GM21367 (cell line): Measurements from ENCODE around the gene TMEM220.
"Not testable (repeated sequence)": the region's sequence is repeated elsewhere in the genome, so short reads cannot be mapped to it uniquely, and the experiment has no call there.

Source experiments
- ATAC-seq: cut with Tn5 transposase; IDR thresholded peaks from one replicate; pipeline ENCODE4 v1.9.1; 2021; ENCODE audit not compliant: unreplicated experiment

TMEM220 gene

DNA sequence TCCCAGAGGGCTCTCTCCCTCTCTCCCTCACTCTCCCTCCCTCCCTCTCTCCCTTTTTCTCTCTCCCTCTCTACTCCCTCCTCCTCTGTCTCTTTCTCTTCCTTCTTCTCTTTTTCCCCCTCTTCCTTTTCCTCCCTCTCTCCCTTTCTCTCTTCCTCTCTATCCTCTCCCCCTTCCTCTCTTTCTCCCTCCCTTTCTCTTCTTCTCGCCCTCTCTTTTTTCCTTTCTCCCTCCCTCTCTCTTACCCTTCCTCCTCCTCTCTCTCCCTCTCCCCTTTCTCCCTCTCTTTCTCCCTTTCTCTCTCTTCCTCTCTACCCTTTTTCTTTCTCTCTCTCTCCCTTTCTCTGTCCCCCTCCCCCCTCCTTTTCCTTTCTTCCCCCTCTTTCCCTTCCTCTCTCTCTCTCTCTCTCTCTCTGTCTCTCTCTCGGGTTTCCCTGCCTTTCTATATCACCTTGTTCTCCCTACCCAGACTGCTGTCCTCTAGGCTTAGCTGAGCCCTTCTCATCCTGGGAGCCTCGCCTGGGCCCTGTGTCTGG is 25.8 kb upstream of the TMEM220 start:
- ATAC-seq = no peak

DNA sequence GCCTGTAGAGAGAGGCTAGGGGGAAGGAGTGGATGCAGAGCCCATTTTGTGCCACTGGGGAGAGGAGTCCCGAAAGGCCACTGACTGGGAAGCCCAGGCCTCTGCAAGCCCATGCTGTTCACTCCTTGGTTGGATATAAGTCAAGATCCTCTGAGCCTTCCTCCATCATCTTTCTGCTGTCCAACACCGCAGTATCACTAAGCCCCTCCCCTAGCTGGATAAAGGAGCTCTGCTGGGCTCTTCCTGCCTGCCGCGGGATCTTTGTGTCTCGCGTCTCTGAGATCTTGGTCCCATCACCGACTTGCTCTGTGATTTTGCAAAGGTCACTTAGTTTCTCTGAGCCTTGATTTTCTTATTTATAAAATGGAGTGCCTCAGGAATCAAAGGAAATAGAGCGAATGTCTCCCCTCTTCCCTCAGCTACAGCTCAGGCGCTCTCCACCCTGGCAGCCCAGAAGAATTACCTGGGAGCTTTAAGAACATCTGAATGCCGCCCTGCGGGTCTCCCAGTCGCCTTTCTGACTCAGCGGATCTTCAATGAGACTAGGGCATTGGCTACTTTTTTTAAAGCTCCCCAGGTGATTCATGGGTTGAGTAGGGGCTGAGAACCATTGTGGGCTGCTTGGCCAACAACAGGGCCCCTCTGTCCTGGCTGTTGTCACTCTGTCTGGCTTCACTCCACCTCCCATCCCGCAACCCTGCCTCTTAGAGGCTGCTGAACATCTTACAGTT is 25.2 kb upstream of the TMEM220 start:
- ATAC-seq = no peak

DNA sequence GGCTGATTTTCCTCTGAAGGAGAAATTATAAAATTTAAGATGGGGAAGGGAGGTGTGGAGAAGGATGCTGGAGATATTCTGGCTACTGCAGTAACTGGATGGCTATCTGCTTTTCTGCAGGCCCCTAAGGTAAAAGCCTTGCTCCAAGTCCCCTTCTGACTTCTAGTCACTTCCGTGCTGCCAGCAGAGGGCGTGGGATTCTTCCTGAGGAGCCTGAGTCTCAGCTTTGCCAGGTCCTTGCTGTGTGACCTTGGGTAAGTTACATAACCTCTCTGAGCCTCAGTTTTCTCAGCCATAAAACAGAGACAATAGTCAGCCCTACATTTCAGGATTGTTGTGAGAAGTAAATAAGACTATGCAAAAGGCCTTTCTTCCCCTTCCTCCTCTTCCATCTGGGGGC is 24.3 kb upstream of the TMEM220 start:
- ATAC-seq = no peak

DNA sequence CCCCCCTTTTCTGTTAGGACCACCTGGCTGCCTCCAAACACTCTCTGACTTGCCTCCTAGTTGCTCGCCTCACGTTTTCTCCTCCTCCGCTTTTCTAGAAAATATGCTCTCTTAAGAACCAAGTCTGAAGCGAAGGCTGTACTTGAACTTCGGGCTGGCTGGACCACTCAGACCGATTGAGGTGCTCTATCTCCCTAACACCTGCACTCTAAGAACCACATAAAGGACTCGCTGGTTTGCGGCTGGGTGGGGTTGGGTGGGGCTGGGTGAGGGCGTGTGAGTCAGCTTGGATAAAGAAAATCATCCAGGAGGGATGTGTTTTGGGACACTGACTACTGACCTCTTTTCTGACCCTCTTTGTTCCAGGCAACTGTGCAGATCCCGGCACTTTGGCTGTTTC is 22.9 kb upstream of the TMEM220 start:
- ATAC-seq = no peak

DNA sequence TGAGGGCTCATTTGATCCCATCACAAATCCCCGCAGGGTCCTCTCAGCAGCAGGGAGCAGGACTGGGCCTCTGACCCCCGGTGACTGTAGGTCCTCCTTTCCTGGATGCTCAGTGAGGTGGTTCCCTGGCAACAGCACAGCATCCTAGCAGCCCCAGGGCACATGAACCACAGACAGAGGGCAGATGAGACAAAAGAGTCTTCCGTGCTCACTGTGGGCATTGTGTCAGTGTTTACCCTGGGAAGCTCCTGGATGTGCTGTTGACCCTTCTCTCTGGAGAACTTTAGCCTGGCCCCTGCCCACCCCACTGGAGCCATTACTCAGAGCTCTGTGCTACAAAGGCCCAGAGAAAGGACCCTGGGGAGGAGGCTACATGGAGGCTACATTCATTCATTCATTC is 21.7 kb upstream of the TMEM220 start:
- ATAC-seq = no peak

DNA sequence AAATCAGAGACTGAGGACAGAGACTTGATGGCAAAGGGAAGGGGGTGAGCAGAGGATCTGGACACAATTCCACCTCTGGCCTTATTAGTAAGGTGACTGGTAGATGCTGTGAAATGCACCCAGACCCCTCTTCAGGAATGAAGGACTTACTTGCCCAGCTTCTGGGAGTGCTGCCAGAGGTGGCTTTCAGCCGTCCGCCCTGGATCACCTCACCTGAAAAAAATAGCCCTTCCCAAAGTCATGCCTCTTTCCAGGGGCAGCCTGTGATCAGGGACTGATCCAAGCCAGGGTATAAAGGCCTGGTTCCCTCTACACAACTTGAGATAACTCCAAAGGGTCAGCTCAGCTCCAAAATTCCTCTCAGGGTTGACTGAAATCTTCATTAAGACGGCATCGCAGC is 20.4 kb upstream of the TMEM220 start:
- no peak for ATAC-seq

DNA sequence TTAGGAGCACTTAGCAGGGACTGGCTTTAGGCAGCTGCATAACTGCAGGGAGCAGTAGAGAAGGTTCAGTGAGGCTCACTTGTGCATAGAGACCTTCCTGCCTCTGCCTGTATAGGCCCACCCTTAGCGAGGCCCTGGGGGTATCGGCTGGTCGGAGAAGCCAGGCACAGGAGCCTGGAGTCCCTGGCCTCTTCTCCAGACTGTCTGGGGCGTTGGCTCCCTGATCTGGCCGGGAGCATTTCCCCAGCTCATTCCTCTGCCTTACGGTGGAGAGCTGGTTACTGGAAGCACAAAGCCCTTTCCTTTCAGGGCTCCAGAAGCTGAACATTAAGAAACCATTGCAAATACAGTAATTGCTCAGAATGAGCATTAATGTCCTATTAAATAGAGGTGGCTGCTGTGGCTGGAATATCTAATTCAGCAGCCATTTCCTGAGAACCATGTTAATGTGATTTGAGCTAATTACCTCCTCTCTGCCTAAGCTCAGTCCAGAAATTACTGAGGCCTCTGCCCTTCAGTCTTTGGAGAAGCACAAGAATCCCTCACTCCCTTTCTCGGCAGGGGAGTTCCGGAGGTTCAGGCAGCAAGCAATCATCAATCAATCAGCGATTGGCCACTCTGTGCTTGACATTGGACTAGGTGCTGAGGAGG is 18.8 kb upstream of the TMEM220 start:
- ATAC-seq = no peak

DNA sequence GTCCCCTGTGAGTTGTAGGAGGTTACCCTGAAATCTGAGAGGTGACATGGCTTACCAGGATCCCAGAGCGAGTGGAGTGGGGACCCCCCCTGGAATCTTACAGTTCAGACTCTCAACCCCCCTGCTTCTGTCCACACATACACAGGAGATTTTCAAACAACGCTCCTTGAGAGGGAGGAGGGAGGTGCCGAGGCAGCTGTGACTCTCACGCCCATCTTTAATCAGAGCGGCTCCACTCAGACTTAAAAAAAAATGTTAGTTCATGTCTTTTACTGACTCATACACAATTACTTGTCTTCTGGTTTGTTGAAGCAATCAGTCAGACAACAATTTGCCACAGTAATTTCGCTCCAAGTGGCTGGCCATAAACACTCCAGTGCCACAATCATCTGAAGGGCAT is 15.4 kb upstream of the TMEM220 start:
- ATAC-seq = no peak

DNA sequence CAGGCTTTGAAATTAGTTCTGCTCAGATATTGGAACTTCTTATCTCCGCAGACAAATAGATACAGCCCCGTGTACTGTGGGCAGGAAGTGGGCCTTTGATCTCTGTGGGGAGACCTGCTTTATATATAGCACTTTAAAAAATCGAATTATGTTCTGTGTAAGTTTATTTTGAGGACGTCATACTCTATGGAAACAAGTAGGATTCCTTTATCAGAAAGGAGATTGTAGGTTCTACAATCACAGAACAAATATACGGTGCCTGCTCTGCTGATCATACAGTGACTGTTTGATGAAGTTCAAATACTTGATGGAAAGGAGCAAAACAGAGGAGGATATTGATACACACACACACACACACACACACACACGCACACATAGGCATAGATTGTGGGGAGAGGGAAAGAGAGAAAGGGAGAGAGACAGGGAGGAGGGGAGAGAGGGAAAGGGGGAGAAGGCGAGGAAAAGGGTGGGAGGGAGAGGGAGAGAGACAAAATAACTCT is 14.7 kb upstream of the TMEM220 start:
- no peak for ATAC-seq

DNA sequence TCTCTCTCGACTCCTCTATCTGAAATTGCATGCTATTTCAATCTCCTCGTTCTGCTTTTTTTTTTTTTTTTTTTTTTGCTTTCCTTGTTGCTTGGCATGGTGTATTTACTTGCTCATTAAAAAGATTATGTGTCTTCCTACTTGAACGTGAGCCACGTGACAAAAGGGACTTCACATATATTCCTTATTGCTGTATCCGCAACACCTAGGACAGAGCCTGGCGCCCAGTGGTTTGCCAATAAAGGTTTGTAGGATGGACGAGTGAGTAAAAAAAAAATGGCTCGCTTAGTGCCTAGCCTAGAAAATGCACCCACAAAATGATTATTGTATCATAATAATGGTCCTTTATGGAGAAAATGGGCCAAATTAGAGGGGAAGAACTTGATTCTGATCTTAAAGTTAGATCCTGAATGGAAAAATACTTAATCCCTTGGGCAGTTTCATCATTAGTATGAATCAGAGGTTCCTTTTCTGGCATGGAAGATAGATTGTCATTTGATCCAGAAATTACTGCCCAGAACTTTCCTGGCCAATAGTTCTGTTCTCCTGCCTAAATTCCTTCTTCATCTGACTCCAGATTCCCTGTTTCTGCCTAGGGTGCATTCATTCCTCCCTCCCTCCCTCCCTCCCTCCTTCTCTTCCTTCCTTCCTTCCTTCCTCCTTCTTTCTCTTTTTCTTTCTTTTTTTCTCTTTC is 13.6 kb upstream of the TMEM220 start:
- ATAC-seq = no peak

DNA sequence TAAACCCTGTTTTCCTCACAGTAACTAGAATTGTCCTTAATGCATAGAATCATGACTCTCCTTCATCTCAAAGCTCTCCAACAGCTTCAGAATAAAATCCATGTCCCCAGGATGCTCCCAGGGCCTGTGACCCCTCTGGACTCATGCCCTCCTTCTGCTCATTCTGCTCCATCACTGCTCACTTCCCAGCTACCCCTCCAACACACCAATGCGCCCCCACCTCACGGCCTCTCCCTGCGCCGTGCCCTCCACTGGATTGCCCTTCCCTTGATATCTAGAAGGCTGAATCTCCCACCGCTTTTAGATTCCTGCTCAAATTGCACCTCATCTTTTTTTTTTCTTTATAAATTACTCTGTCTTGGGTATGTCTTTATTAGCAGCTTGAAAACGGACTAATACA is 12.6 kb upstream of the TMEM220 start:
- ATAC-seq = no peak

DNA sequence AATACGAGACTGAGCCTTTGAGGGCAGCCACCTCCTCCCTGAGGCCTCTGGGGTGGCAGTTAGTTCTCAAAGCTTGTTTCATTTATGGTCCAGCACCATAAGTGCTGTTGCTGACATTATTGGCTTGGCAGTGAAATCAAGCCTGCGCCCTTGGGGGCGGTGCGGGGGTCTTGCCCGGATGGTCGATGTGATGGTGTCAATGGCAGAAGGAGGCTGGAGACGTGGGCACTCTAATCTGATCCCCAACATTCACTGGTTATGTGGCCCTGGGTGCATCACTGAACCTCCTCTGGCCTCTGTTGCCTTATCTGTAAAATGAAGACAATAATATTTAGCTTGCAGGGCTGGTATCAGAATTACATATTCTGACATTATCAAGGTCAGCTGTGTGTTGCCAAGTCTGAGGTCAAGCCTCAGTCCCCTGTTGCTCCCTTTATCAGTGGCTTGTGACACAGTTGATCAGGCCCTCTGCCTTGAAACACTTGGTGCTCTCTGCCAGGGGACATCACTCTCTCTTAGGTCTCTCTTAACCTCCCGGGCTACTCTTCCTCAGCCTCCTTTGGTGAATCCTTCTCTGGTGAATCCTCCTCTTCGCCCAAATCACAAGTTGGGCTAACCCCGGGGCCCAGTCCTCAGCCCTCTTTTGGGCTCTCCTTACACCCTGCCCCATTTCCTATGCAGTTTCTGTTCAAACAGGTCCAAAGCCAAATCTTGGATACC is 11.8 kb upstream of the TMEM220 start:
- ATAC-seq = no peak

DNA sequence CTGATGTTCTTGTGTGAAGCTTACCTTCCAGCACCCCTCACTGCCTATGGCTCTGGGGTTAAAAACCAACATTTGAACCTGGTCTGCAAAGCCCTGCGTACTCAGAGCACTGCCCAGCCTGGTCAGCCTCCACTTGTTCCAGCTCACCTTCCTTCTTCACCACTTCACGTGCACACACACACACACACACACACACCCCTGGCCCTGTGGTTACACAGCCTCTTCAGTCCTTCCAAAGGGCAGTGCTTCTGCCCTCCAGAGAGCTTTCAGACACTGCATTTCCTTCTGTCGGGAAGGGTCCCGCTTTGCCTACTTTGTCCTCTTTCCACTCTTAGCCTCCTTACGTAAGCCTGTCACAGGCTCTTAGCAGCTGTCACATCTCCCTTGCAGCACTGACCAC is 9.6 kb upstream of the TMEM220 start:
- no peak for ATAC-seq

DNA sequence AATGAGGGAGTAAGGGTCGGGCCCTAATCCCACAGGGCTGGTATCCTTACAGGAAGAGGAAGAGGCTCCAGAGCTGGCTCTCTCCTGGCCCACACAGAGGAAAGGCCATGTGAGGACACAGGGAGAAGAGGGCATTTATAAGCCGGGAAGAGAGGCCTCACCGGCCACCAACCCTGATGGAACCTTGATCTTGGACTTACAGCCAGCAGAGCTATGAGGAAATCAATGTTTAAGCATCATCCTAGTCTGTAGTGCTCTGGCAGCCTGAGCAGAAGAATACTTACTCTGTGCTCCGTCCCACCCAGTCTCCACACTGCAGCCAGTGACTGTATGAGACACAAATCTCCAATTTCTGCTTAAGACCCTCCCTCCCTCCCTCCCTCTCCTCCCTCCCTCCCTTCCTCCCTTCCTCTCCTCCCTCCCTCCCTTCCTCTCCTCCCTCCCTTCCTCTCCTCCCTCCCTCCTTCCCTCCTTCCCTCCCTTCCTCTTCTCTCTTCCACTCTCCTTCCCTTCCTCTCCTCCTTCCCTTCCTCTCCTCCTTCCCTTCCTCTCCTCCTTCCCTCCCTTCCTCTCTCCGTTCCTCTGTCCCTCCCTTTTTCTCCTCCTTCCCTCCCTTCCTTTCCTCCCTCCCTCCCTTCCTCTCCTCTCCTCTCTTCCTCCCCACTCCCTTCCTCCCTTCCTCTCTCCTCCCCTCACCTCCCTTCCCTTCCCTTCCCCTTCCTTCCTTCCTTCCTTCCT is 8.9 kb upstream of the TMEM220 start:
- ATAC-seq = no peak

DNA sequence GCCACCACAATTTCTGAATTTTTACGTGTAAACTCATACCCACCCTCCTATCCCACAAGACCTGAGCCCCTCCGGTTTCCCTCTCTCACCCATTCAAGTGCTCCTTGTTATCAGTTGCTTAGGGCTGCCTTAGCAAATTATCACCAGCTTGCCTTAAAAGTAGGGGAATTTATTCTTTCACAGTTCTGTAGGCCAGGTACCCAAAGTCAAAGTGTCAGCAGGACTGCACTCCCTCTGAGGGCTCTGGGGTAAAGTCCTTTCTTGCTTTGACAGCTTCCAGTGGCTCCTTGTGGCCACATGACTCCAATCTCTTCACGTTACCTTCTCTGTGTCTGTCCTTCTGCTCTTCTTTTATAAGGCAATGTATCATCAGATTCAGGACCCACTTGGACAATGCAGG is 7.9 kb upstream of the TMEM220 start:
- ATAC-seq = no peak

DNA sequence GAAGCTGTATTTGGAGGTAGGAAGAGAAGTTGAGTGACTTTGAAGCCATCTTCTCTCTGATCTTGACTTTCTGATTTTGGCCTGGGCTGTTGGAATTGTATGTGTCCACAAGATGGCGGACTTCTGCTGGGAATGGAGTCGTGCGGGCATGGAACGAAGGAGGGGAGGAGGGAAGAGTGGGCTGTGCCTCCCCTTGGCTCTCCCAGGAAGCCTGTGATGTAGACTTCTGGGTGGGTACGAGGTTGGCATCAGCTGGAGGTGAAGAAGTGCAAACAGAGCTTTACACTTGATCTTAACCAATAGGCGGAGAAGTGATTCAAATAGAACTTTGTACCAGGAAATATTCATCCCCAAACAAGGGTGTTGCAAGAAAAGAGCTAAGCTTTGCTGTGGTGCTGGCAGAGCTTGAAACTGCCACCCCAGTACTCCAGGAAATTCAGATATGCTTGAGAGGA is 7.4 kb upstream of the TMEM220 start:
- no peak for ATAC-seq

DNA sequence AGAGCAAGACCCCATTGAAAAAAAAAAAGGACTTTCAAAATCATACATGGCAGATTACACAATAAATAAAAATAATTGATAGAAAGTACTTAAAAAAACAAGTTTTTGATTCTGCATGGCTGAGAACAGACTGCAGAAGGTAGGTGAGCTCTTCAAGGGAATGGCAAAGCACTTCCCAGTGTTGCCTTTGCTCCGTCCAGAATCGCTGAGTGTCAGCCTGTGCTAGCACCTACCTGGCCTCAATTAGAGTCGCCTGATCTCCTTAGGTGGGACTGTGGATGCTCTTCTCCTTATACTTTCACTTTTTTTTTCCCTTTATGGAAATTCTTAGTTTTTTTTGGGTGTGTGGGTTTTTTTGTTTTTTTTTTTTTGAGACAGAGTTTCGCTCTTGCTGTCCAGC is 6.0 kb upstream of the TMEM220 start:
- no peak for ATAC-seq

DNA sequence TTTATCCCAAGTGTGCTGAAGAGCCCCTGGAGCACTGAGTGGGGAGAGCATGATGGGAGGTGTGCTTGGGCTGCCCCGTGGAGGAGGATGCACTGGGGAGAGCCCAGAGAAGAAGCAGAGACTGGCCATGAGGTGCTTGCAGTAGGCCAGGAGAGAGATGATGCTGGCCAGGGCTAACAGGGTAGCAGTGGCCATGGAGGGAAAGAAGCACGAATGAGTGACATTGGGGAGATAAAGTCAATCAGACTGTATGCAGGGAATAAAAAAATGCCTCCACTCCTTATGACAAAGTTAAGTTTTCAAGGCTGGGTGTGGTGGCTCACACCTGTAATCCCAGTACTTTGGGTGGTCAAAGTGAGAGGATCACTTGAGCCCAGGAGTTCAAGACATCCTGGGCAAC is 5.4 kb upstream of the TMEM220 start:
- no peak for ATAC-seq

DNA sequence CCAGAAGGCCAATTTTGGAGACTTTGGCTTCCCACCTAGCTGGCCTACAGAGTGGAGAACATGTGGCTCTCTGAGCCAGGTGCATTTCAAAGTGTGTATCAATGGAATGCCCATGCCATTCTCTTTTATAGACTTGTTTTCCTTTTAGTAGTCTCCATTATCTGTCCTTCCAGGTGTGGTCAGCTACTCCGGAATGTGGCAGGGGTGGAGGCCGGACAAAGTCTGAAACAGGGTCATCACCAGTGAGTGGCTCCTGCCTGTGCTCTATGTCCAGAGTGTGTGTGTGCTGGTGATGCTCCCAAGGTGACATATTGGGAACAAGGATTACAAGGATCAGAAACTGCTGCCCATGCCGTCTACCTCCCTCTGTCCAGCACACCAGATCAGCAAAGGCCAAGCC is 3.8 kb upstream of the TMEM220 start:
- ATAC-seq = no peak

DNA sequence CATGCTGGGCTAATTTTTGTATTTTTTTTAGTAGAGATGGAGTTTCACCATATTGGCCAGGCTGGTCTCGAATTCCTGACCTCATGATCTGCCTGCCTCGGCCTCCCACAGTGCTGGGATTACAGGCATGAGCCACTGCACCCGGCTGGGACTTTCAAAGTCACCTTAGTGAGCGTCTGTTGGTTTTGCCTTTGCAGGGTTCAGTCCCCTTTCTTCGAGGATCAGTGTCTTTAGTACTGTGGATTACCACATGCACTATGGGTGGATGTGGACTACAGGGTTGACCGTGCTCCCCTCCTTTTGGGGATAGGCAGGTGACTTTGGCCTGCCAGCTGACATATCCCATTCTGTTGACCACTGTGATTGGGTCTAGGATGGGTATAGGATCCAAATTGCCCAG is 2.3 kb upstream of the TMEM220 start:
- ATAC-seq = not testable (repeated sequence)
